IPS-15b (cell line): Measurements from ENCODE around the gene LRIG2.
"Not testable (repeated sequence)": the region's sequence is repeated elsewhere in the genome, so short reads cannot be mapped to it uniquely, and the experiment has no call there.

Source experiments
- H3K27me3 ChIP-seq: one replicate; pipeline ENCODE4 v1.6.1; 2013; ENCODE audit warnings: low read length; ENCODE audit not compliant: control insufficient read depth, insufficient read depth
- H3K36me3 ChIP-seq: one replicate; pipeline ENCODE4 v1.6.1; 2013; ENCODE audit warnings: low read length; ENCODE audit not compliant: control insufficient read depth, insufficient read depth
- H3K4me1 ChIP-seq: one replicate; pipeline ENCODE4 v1.6.1; 2013; ENCODE audit warnings: mild to moderate bottlenecking, low read length; ENCODE audit not compliant: control insufficient read depth, insufficient read depth
- H3K4me3 ChIP-seq: one replicate; pipeline ENCODE4 v1.5.1; 2013; ENCODE audit warnings: low read depth, low read length
- H3K9ac ChIP-seq: one replicate; pipeline ENCODE4 v1.6.1; 2013; ENCODE audit warnings: low read depth, mild to moderate bottlenecking, low read length
- H3K9me3 ChIP-seq: one replicate; pipeline ENCODE4 v1.6.1; 2013; ENCODE audit warnings: mild to moderate bottlenecking, low read length; ENCODE audit not compliant: control insufficient read depth, insufficient read depth

Gene LRIG2

GRCh38 chr1:113074237-113074636 is 1.2 kb downstream of the LRIG2 start:
- H3K9me3 ChIP-seq = no peaks in the 10 kb centered on the region
- peak overlapping the region; percentile 99 for H3K4me3 ChIP-seq
- no peaks in the 10 kb centered on the region for H3K27me3 ChIP-seq
- H3K4me1 ChIP-seq = peaks cover 6% of the 10 kb centered on the region
- H3K9ac ChIP-seq = peak overlapping the region; percentile 95
- H3K36me3 ChIP-seq = peaks cover 11% of the 10 kb centered on the region

- peaks cover 11% of the 10 kb centered on the region for H3K36me3 ChIP-seq
- not testable (repeated sequence) for H3K9ac ChIP-seq, H3K4me1 ChIP-seq, H3K4me3 ChIP-seq, H3K27me3 ChIP-seq, H3K9me3 ChIP-seq
Measured at GRCh38 chr1:113077978-113078377, 5.0 kb downstream of the LRIG2 start.

DNA sequence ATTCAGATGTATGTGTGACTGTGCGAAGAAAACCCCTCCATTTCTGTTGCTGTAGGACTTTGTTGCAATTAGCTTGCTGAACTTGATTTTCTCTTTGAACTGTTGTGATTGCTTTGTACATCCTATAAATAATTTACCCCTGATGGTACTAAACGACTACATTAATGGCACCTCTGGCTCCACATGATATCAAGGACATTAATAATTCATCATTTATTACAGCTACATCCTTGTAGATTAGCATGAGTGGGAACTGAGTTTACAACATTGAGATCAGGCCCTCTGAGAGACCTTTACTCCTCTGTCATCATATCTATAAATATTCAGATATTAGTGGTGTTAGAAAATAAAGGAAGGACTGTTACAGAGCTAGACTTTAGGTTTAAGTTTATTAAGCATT is 13.5 kb downstream of the LRIG2 start:
- Histone ChIP-seq H3K27me3 (no peaks in the 10 kb centered on the region), H3K36me3 (no peaks in the 10 kb centered on the region), H3K9ac (no peak overlapping the region), H3K4me1 (peaks cover 2% of the 10 kb centered on the region), H3K4me3 (no peak overlapping the region), H3K9me3 (no peaks in the 10 kb centered on the region)

- no peak overlapping the region for H3K4me3 ChIP-seq
- H3K9me3 ChIP-seq = no peaks in the 10 kb centered on the region
- H3K27me3 ChIP-seq = no peaks in the 10 kb centered on the region
- H3K36me3 ChIP-seq = peaks cover 3% of the 10 kb centered on the region
- peaks cover 2% of the 10 kb centered on the region for H3K4me1 ChIP-seq
- no peak overlapping the region for H3K9ac ChIP-seq
Measured at GRCh38 chr1:113088972-113089371, 16.0 kb downstream of the LRIG2 start.

DNA sequence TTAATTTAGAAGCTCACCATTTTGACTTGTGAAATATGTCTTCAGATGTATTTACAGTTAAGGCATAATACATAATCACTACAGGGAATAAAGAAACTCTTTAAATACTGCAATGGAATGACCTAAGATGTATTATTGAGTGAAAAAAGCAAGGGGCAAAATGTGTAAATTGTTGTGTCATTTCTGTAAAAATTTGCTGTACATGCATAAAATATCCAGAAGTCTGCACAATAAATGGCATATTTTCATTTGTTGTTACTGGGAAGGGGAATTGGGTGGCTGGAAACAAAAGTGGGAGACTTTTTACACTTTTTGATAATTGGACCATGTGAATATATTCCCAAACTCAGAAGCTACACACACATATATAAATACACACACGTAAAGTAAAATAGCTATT is 17.1 kb downstream of the LRIG2 start:
- H3K9ac ChIP-seq = no peak overlapping the region
- no peaks in the 10 kb centered on the region for H3K9me3 ChIP-seq
- H3K4me3 ChIP-seq = no peak overlapping the region
- peaks cover 3% of the 10 kb centered on the region for H3K36me3 ChIP-seq
- no peaks in the 10 kb centered on the region for H3K27me3 ChIP-seq
- peaks cover 2% of the 10 kb centered on the region for H3K4me1 ChIP-seq

- Histone ChIP-seq H3K27me3 (no peaks in the 10 kb centered on the region), H3K9ac (no peak overlapping the region), H3K4me3 (no peak overlapping the region), H3K4me1 (peaks cover 2% of the 10 kb centered on the region), H3K36me3 (peaks cover 13% of the 10 kb centered on the region), H3K9me3 (no peaks in the 10 kb centered on the region)
Measured at GRCh38 chr1:113091988-113092594, 19.1 kb downstream of the LRIG2 start.

GRCh38 chr1:113094506-113094905 is 21.5 kb downstream of the LRIG2 start:
- Histone ChIP-seq H3K27me3 (no peaks in the 10 kb centered on the region), H3K4me1 (no peaks in the 10 kb centered on the region), H3K9ac (no peak overlapping the region), H3K4me3 (no peak overlapping the region), H3K9me3 (no peaks in the 10 kb centered on the region), H3K36me3 (peaks cover 29% of the 10 kb centered on the region)

GRCh38 chr1:113095790-113096455 is 22.9 kb downstream of the LRIG2 start:
- H3K4me3 ChIP-seq = no peak overlapping the region
- no peak overlapping the region for H3K9ac ChIP-seq
- H3K27me3 ChIP-seq = no peaks in the 10 kb centered on the region
- no peaks in the 10 kb centered on the region for H3K4me1 ChIP-seq
- peaks cover 33% of the 10 kb centered on the region for H3K36me3 ChIP-seq
- H3K9me3 ChIP-seq = no peaks in the 10 kb centered on the region

DNA sequence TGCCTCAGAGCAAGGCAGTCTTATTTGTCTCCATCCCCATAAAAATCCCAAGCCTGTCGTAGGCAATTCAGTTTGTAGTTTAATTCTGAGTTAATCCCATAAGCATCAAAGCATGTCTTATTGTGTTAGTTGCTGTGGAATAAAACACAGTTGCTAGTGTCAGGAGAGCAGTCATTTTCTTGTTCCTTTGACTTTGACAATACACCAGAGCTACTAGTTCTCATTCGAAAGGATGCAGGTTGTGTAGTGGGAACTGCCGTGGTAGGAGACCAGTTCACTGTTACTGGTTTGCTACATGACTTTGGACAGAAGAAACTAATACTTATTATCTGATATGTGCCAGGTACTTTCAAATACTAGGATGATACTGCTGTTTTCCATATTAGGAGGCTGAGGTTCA is 23.5 kb downstream of the LRIG2 start:
- Histone ChIP-seq H3K4me1 (no peaks in the 10 kb centered on the region), H3K36me3 (peaks cover 33% of the 10 kb centered on the region), H3K9me3 (no peaks in the 10 kb centered on the region), H3K9ac (no peak overlapping the region), H3K4me3 (no peak overlapping the region), H3K27me3 (no peaks in the 10 kb centered on the region)

DNA sequence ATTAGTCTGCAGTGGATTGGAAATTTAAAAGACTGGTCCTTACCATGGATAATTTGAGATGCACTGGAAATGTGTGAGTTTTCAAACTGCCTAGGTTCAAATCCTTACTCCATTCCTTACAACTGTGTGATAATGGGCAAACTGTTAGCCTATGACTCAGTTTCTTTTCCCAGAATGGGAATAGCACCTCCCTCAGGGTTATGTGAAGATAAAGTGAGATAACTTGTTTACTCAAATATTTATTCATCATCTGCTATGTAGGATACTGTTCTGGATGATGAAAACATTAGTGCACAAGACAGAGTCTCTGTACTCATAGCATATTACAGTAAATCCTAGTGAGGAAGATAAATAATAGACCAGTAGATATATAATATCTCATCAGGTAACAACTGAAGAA is 28.6 kb downstream of the LRIG2 start:
- no peaks in the 10 kb centered on the region for H3K27me3 ChIP-seq
- H3K9me3 ChIP-seq = no peaks in the 10 kb centered on the region
- peaks cover 42% of the 10 kb centered on the region for H3K36me3 ChIP-seq
- no peaks in the 10 kb centered on the region for H3K4me1 ChIP-seq
- no peak overlapping the region for H3K9ac ChIP-seq
- no peak overlapping the region for H3K4me3 ChIP-seq

- Histone ChIP-seq H3K9me3 (no peaks in the 10 kb centered on the region), H3K9ac (no peak overlapping the region), H3K27me3 (no peaks in the 10 kb centered on the region), H3K4me3 (no peak overlapping the region), H3K36me3 (peaks cover 46% of the 10 kb centered on the region), H3K4me1 (no peaks in the 10 kb centered on the region)
Measured at GRCh38 chr1:113103048-113103447, 30.1 kb downstream of the LRIG2 start.

GRCh38 chr1:113103977-113104376 is 31.0 kb downstream of the LRIG2 start:
- peaks cover 41% of the 10 kb centered on the region for H3K36me3 ChIP-seq
- H3K9ac ChIP-seq = no peak overlapping the region
- no peak overlapping the region for H3K4me3 ChIP-seq
- no peaks in the 10 kb centered on the region for H3K4me1 ChIP-seq
- H3K9me3 ChIP-seq = no peaks in the 10 kb centered on the region
- no peaks in the 10 kb centered on the region for H3K27me3 ChIP-seq
